GM12878 (cell line): ENCODE results near the gene NKX2-3. TPM values are rescaled to one million over a fixed set of nuclear protein-coding genes. Genes with fewer than 3 reads are reported as not detected.

Experiments
- ATAC-seq: fragments of 200-7000 bp; cut with Tn5 transposase; 3 replicates; pipeline ENCODE4 v1.9.1; 2020; ENCODE audit warnings: mild to moderate bottlenecking, moderate library complexity
- BruUV-seq: library from RNA; stranded (reverse); fragments of 400-500 nt; replicated peaks from 2 replicates; lab custom pipeline; 2021; lab: Mats Ljungman, UMichigan
- CTCF ChIA-PET: fragments of 300-600 bp; sonication (Branson Sonifier 250); formaldehyde crosslinking; extraction: SDS; loops from one replicate; lab custom pipeline; 2021; ENCODE audit warnings: inconsistent platforms; lab: Yijun Ruan, JAX
- POLR2A ChIA-PET: fragments of 350-600 bp; formaldehyde crosslinking; extraction: SDS; loops from one replicate; lab custom pipeline; 2021; ENCODE audit warnings: inconsistent platforms; lab: Charles Lee
- RAD21 ChIA-PET: fragments of 300-600 bp; sonication (Branson Sonifier 250); formaldehyde crosslinking; loops from one replicate; lab custom pipeline; 2023; ENCODE audit warnings: antibody characterized with exemption; ENCODE audit not compliant: unreplicated experiment; lab: Charles Lee
- SMC1A ChIA-PET: fragments of 300-600 bp; sonication (Branson Sonifier 250); formaldehyde crosslinking; loops from one replicate; lab custom pipeline; 2023; ENCODE audit not compliant: unreplicated experiment, uncharacterized antibody; lab: Charles Lee
- DNase-seq: peaks from one replicate; pipeline ENCODE4 v3.0.0-alpha.2; 2011; ENCODE audit warnings: low read depth, low spot score
- FAIRE-seq: peaks from 3 replicates; lab custom pipeline; 2011; peaks lifted over from hg19 to GRCh38; lab: Jason Lieb, UNC
- H2AFZ ChIP-seq: 2 replicates; pipeline ENCODE4 v1.6.0; 2011; ENCODE audit warnings: low read depth, low read length, control low read depth; ENCODE audit not compliant: control insufficient read depth
- H3K27ac ChIP-seq: 2 replicates; pipeline ENCODE4 v1.5.1; 2011; ENCODE audit warnings: control low read depth; ENCODE audit not compliant: control insufficient read depth, insufficient read depth
- H3K27me3 ChIP-seq, 2 experiments: replicated peaks in 1 of 2; 2 replicates each; pipeline versions ENCODE4 v1.6.0 to v1.6.1; 2011; ENCODE audit warnings: low read length in 1 of 2; ENCODE audit not compliant: control insufficient read depth in 2 of 2, insufficient read depth in 2 of 2
- H3K36me3 ChIP-seq, 2 experiments: 2 replicates each; pipeline ENCODE4 v1.5.1; 2011; ENCODE audit warnings: low read length in 1 of 2; ENCODE audit not compliant: control insufficient read depth in 2 of 2, insufficient read depth in 2 of 2
- H3K4me1 ChIP-seq: 2 replicates; pipeline ENCODE4 v1.6.1; 2011; ENCODE audit warnings: mild to moderate bottlenecking, low read length, moderate library complexity, mixed read lengths; ENCODE audit not compliant: control insufficient read depth, insufficient read depth
- H3K4me2 ChIP-seq: 2 replicates; pipeline ENCODE4 v1.6.0; 2011; ENCODE audit warnings: control low read depth; ENCODE audit not compliant: control insufficient read depth, insufficient read depth
- H3K4me3 ChIP-seq: fragments of 200-600 bp; sonication (generic); 2 replicates; pipeline ENCODE4 v1.5.1; 2016
- H3K79me2 ChIP-seq: 2 replicates; pipeline ENCODE4 v1.6.0; 2011; ENCODE audit warnings: low read length; ENCODE audit not compliant: control insufficient read depth, insufficient read depth
- H3K9ac ChIP-seq: 2 replicates; pipeline ENCODE4 v1.8.0; 2011; ENCODE audit warnings: low read length, control low read depth, mixed read lengths; ENCODE audit not compliant: control insufficient read depth, insufficient read depth
- H3K9me3 ChIP-seq: replicated peaks from 3 replicates; pipeline ENCODE4 v1.5.1; 2011; ENCODE audit warnings: mild to moderate bottlenecking, low read length; ENCODE audit not compliant: control insufficient read depth, insufficient read depth
- H4K20me1 ChIP-seq: 2 replicates; pipeline ENCODE4 v1.6.0; 2011; ENCODE audit not compliant: control insufficient read depth, insufficient read depth
- ASH2L ChIP-seq: fragments of 300-600, 200-600 bp; sonication (generic); IDR thresholded peaks from 2 replicates; pipeline ENCODE4 v1.6.1; 2017; ENCODE audit warnings: low read depth, mild to moderate bottlenecking, borderline replicate concordance
- EP300 ChIP-seq, 2 experiments: fragments of 150-350 bp in 1 of 2; IDR thresholded peaks; 2 replicates each; pipeline ENCODE4 v1.6.1; 2011 to 2012; ENCODE audit warnings: low read depth in 2 of 2, low read length in 2 of 2, borderline replicate concordance in 1 of 2, improper control_type of control experiment in 1 of 2, inconsistent platforms in 1 of 2; ENCODE audit not compliant: control insufficient read depth in 1 of 2
- GABPA ChIP-seq: IDR thresholded peaks from 2 replicates; pipeline ENCODE4 v1.6.1; 2014; ENCODE audit warnings: antibody characterized with exemption, low read depth, mild to moderate bottlenecking, inconsistent platforms
- GATAD2B ChIP-seq: fragments of 450-650 bp; conservative IDR thresholded peaks from 2 replicates; pipeline ENCODE4 v1.6.1; 2017; ENCODE audit warnings: low read depth, mild to moderate bottlenecking, moderate library complexity
- MEF2A ChIP-seq: IDR thresholded peaks from 2 replicates; pipeline ENCODE4 v1.6.1; 2011; ENCODE audit warnings: low read depth, mild to moderate bottlenecking, low read length, moderate library complexity; ENCODE audit not compliant: insufficient read depth
- PAX5 ChIP-seq: IDR thresholded peaks from 2 replicates; pipeline ENCODE4 v1.6.1; 2011; ENCODE audit warnings: low read depth, low read length, borderline replicate concordance
- PML ChIP-seq: IDR thresholded peaks from 2 replicates; pipeline ENCODE4 v1.6.1; 2012; ENCODE audit warnings: low read length, inconsistent platforms
- POLR2A ChIP-seq: IDR thresholded peaks from 2 replicates; pipeline ENCODE4 v1.6.1; 2011; ENCODE audit warnings: low read depth, mild to moderate bottlenecking, low read length
- POU2F2 ChIP-seq: IDR thresholded peaks from 3 replicates; pipeline ENCODE4 v1.6.1; 2011; ENCODE audit warnings: low read depth, mild to moderate bottlenecking, low read length, borderline replicate concordance
- RBBP5 ChIP-seq: fragments of 200-600 bp; sonication (generic); conservative IDR thresholded peaks from 2 replicates; pipeline ENCODE4 v1.6.1; 2016
- RUNX3 ChIP-seq: IDR thresholded peaks from 2 replicates; pipeline ENCODE4 v1.6.1; 2012; ENCODE audit warnings: low read length, inconsistent platforms
- SMAD1 ChIP-seq: fragments of 450-650 bp; IDR thresholded peaks from 2 replicates; pipeline ENCODE4 v1.6.1; 2018; ENCODE audit warnings: mild to moderate bottlenecking, low read depth; ENCODE audit not compliant: partially characterized antibody
- STAT1 ChIP-seq: fragments of 450-650 bp; conservative IDR thresholded peaks from 2 replicates; pipeline ENCODE4 v1.6.1; 2014; ENCODE audit warnings: antibody characterized with exemption, mild to moderate bottlenecking
- ZSCAN29 ChIP-seq: fragments of 450-650 bp; IDR thresholded peaks from 2 replicates; pipeline ENCODE4 v1.6.1; 2017; ENCODE audit warnings: mild to moderate bottlenecking, moderate library complexity
- WGBS: methylation state at CpG from one replicate; pipeline ENCODE4 v1.1.6; 2016; ENCODE audit warnings: low lambda C conversion rate; ENCODE audit not compliant: insufficient replicate concordance, insufficient coverage; ENCODE audit errors: missing lambda C conversion rate; 5-methylcytosine and 5-hydroxymethylcytosine counted together
- in situ Hi-C: fragments of 300-500 bp; cut with MboI; formaldehyde crosslinking; loops from 9 replicates; pipeline ENCODE4 v1.14.3; 2018; ENCODE audit warnings: mixed read lengths
- intact Hi-C: fragments of 100-400 bp; cut with micrococcal nuclease; formaldehyde crosslinking; loops from one replicate; pipeline ENCODE4 v1.14.2; 2022; ENCODE audit not compliant: unreplicated experiment
- polyA plus RNA-seq, 11 experiments: library from polyadenylated mRNA; depleted of rRNA in 4 of 11; unstranded in 6 of 11; stranded (reverse) in 5 of 11; fragments of >200 nt; fragmentation: Nextera tagmentation in 4 of 11; fragmentation: Illumina TruSeq in 1 of 11; extraction: Ambion mirVana in 4 of 11; extraction: Trizol in 1 of 11; gene quantifications; 1 replicate in 1 of 11; 2 replicates in 10 of 11; pipeline versions ENCODE4 v1.2.1 to v1.2.3, GENCODE V29; 2011 to 2016; ENCODE audit warnings: inconsistent platforms in 2 of 11, missing spikeins in 2 of 11, low read depth in 1 of 11
- total RNA-seq, 4 experiments: library from RNA; depleted of rRNA in 3 of 4; stranded (reverse); fragments of >200 nt in 3 of 4; fragmentation: Illumina TruSeq in 1 of 4; extraction: Trizol in 1 of 4; gene quantifications; 2 replicates each; pipeline versions ENCODE4 v1.2.1 to v1.2.3, GENCODE V29; 2013 to 2021
- TF ChIP-seq, protein P1 (sequence below): fragments of 450-650 bp; IDR thresholded peaks from 2 replicates; pipeline ENCODE4 v1.6.1; 2017; ENCODE audit warnings: borderline replicate concordance
- TF ChIP-seq, protein P2 (sequence below): IDR thresholded peaks from 2 replicates; pipeline ENCODE4 v1.6.1; 2011; ENCODE audit warnings: borderline replicate concordance, low read depth, mild to moderate bottlenecking, moderate library complexity, mixed read lengths, low read length; ENCODE audit not compliant: insufficient read depth; ENCODE audit errors: extremely low read length
- TF ChIP-seq, protein P3 (sequence below): fragments of 450-650 bp; IDR thresholded peaks from 2 replicates; pipeline ENCODE4 v1.6.1; 2014; ENCODE audit warnings: mild to moderate bottlenecking
- TF ChIP-seq, protein P4 (sequence below): fragments of 150-350 bp; IDR thresholded peaks from 2 replicates; pipeline ENCODE4 v1.6.1; 2014; ENCODE audit warnings: mild to moderate bottlenecking, low read depth, low read length

Gene NKX2-3
- total and polyA plus RNA-seq, 10 of the 15 experiments (the other 5 are each of a cell fraction or from before 2014, with no cell fraction given), result not detected

DNA sequence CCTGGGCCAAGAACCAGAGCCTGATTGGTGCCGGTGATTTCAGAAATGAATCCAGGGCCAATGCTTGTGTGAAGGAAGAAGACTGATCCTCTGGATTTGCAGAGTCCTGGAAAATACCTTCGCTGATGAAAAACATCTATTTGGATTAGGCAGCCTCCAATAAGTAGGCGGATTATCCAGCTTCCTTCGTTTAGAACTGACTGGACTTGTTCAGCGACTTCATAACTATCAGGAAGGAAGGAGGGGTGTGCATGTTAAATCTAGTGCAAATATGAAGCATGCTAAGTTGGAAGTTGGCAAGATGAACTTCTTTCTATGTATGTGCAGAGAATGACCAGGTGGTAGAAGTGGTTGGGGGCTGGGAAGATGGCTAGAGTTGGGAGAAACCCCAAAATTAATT is 41.0 kb downstream of the NKX2-3 start:
- H3K79me2 ChIP-seq, result no peaks in the 10 kb centered on the region
- no peak for FAIRE-seq
- H2AFZ ChIP-seq, result no peak overlapping the region
- H3K27ac ChIP-seq, result no peak overlapping the region
- CTCF ChIA-PET, result interaction anchor here (0.6 to 1.0 kb wide), 2 partner anchors 37 to 92 kb away, joined by 3 to 4 read pairs; no protein-coding TSS in a partner anchor
- no peak for ATAC-seq
- no peaks in the 10 kb centered on the region for H4K20me1 ChIP-seq
- no peak overlapping the region for H3K4me3 ChIP-seq
- POLR2A ChIA-PET, result no interaction called here
- H3K36me3 ChIP-seq, result no peaks in the 10 kb centered on the region
- H3K27me3 ChIP-seq, result peaks cover 0 to 3% of the 10 kb centered on the region in 2 experiments; a peak in 2 of 4 replicates
- H3K9ac ChIP-seq, result no peak overlapping the region
- no peak overlapping the region for H3K4me2 ChIP-seq
- intact Hi-C loops, result no loop called here
- RAD21 ChIA-PET, result no interaction called here
- TF ChIP-seq SMAD1 (no peak), ZSCAN29 (no peak), STAT1 (no peak), RUNX3 (no peak), ASH2L (no peak), PML (no peak), RBBP5 (no peak), GATAD2B (no peak), MEF2A (no peak), EP300 (IDR thresholded peaks at IDR 0.05; ENCODE audit: borderline replicate concordance in 1 of 2, control insufficient read depth in 1 of 2, low read depth in 2 of 2, low read length in 2 of 2) (no peak), GABPA (no peak), POLR2A (no peak), PAX5 (no peak), POU2F2 (no peak)
- TF ChIP-seq, protein P1, sequence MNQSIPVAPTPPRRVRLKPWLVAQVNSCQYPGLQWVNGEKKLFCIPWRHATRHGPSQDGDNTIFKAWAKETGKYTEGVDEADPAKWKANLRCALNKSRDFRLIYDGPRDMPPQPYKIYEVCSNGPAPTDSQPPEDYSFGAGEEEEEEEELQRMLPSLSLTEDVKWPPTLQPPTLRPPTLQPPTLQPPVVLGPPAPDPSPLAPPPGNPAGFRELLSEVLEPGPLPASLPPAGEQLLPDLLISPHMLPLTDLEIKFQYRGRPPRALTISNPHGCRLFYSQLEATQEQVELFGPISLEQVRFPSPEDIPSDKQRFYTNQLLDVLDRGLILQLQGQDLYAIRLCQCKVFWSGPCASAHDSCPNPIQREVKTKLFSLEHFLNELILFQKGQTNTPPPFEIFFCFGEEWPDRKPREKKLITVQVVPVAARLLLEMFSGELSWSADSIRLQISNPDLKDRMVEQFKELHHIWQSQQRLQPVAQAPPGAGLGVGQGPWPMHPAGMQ, result no peak
- TF ChIP-seq, protein P2, sequence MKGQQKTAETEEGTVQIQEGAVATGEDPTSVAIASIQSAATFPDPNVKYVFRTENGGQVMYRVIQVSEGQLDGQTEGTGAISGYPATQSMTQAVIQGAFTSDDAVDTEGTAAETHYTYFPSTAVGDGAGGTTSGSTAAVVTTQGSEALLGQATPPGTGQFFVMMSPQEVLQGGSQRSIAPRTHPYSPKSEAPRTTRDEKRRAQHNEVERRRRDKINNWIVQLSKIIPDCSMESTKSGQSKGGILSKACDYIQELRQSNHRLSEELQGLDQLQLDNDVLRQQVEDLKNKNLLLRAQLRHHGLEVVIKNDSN, result no peak
- TF ChIP-seq, protein P3, sequence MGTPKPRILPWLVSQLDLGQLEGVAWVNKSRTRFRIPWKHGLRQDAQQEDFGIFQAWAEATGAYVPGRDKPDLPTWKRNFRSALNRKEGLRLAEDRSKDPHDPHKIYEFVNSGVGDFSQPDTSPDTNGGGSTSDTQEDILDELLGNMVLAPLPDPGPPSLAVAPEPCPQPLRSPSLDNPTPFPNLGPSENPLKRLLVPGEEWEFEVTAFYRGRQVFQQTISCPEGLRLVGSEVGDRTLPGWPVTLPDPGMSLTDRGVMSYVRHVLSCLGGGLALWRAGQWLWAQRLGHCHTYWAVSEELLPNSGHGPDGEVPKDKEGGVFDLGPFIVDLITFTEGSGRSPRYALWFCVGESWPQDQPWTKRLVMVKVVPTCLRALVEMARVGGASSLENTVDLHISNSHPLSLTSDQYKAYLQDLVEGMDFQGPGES, result no peak
- TF ChIP-seq, protein P4, sequence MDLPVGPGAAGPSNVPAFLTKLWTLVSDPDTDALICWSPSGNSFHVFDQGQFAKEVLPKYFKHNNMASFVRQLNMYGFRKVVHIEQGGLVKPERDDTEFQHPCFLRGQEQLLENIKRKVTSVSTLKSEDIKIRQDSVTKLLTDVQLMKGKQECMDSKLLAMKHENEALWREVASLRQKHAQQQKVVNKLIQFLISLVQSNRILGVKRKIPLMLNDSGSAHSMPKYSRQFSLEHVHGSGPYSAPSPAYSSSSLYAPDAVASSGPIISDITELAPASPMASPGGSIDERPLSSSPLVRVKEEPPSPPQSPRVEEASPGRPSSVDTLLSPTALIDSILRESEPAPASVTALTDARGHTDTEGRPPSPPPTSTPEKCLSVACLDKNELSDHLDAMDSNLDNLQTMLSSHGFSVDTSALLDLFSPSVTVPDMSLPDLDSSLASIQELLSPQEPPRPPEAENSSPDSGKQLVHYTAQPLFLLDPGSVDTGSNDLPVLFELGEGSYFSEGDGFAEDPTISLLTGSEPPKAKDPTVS, result no peak
- SMC1A ChIA-PET, result no interaction called here
- H3K9me3 ChIP-seq, result no peaks in the 10 kb centered on the region
- no TSS peak for BruUV-seq
- no peaks in the 10 kb centered on the region for H3K4me1 ChIP-seq
- 45% methylated on average over 5 of the region's 5 CpGs for WGBS
- no peak for DNase-seq
- in situ Hi-C loops, result no loop called here
